Measurements from ENCODE around the gene LIG1.
A peak's percentile ranks its signal among the peaks of the same experiment; 100 is the strongest.
"Not testable (repeated sequence)": the region's sequence is repeated elsewhere in the genome, so short reads cannot be mapped to it uniquely, and the experiment has no call there.

The LIG1 gene

DNA sequence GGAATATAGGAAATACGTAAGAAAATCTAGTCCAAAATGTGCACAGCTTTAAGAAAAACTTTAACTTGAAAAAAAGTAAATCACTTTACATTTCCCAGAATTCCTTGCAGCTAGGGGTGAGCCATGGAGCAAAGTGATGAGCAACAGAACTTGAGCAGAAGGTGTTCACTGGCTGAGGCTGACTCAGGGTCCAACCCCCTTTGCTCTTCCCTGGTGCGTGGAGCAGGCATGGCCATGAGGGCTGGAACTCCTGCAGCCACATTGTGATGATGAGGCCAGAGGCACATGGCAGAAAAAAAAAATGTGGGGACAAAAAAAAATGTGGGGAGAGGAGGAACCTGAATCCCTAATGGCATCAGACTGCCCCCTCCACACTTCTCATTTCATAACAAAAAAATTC lies 49.6 kb downstream of the LIG1 start:
- DNase-seq, result peak in 2 of 3 donors; percentile 13 to 27

DNA sequence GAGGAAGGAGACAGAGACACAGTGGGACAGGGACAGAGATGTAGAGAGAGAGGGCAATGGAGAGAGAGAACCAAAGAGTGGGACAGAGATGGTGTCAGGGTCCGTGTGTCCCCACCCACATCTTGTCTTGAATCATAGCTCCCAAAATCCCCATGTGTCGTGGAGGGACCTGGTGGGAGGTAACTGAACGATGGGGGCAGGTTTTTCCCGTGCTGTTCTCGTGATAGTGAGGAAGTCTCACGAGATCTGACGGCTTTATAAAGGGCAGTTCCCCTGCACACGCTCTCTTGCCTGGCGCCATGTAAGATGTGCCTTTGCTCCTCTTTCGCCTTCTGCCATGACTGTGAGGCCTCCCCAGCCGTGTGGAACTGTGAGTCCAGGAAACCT lies 52.0 kb downstream of the LIG1 start:
- peak; percentile 83 to 90 (median 88) for DNase-seq

DNA sequence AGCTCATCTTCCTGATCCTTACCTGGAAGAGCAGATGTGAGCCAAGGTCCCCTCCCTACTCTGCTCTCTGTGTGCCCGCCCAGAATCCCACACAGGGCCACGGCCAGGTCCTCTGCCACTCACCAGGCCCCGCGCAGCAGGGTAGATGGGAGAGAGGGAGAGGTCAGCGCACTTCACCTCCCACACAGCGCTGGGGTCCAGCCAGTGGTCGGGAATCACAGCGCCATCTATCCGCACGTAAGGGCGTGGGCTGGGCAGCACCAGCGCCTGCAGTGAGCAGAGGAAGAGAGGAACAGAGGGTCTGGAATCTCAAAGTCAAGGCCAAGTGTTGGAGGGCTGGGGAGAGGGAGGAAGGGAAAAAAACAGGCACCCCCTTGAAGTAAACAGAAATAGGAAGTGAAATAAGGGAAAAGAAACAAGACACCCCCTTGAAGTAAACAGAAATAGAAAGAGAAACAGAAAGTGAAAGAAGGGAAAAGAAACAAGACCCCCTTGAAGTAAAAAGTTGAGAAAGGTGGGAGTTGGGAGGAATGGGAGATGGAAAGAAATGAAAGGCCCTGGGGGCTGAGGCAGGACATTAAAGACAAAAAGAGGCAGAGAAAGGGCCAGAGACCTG lies 52.5 kb downstream of the LIG1 start:
- peak; percentile 49 to 69 (median 51) for DNase-seq

DNA sequence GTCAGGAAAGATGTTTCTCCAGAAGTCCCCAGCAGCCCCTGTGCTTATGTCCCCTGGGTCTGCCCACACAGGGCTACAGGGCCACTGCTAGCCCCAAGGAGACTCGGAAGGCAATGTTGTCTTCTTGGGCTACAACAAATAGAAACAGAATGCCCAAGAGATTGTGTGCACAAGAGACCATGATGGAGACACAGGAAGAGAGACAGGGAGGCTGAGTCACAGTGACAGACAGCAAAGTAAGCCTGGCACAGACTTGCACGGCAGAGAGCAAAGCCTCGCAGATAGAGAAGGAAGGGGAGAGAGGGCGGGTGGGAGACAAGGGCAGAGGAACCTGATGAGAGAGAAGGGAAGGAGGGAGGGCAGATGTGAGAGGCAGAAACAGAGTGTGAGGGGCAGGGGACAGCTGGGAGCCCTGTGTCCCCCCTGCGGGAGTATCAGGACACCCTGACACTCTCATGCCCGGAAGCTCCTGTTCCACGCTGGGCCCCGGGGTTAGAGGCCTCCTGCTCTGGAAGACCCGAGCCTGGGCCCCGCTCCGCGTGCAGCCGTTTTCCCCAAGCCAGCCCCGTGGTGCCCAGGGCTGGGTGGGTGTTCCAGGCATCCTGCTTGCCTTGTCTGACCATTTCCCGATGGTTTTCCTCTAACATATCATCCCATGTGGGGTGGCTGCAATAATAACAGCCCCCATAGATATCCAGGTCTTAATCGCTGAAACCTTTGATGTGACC lies 56.8 kb downstream of the LIG1 start:
- peak; percentile 31 to 48 (median 33) for DNase-seq

DNA sequence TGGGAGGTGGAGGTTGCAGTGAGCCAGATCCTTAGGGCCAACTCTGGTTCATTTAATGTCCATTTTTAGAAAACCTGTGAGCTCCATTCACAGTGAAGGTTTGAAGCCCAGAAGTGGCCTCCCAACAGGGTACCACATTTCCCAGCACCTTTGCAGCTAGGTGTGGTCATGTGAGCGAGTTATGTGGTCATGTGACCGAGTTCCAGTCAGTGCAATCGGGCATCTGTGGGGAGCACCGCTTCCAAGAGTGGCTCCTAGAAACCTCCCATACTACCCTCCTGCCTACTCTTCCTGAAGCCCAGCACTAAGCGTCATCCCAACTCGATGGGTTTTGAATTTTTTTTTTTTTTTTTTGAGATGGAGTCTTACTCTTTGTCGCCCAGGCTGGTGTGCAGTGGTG lies 58.9 kb downstream of the LIG1 start:
- DNase-seq, result no peak

DNA sequence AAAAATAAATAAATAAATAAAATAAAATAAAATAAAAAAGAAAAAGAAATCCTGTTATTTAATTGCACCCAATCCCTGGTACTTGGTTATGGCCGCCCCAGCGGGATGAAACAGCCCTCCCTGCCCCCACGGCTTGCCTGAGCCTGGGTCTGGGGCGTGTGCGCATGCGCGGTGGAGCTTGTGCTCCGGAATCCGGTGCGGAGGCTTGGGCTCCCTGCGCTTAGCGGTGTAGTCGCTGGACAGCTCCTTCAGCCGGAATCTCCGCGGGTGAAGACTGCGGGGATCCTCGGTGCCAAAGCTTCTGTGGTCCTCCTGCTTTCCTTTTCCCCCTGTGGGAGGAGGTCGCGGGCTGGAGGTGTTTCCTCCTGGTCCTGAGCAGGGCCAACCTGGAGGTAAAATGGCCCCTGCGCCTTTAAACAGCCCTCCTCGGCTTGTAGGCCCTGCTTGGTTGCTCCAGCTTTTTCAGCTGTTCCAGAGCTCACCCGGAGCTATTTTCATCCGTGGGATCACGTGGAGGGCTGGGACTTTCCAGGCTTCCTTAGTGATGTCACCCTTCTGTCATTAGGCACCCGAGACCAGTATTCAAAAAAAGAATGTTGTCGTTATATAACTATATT lies 59.7 kb downstream of the LIG1 start, which contains the start of gene PLA2G4C:
TSS of gene PLA2G4C (minus strand) at position 468 of the 617 bp plus-strand sequence. CDS start 4,288 bp downstream, outside the sequence.
- peak; percentile 97 to 98 (median 97) for DNase-seq

DNA sequence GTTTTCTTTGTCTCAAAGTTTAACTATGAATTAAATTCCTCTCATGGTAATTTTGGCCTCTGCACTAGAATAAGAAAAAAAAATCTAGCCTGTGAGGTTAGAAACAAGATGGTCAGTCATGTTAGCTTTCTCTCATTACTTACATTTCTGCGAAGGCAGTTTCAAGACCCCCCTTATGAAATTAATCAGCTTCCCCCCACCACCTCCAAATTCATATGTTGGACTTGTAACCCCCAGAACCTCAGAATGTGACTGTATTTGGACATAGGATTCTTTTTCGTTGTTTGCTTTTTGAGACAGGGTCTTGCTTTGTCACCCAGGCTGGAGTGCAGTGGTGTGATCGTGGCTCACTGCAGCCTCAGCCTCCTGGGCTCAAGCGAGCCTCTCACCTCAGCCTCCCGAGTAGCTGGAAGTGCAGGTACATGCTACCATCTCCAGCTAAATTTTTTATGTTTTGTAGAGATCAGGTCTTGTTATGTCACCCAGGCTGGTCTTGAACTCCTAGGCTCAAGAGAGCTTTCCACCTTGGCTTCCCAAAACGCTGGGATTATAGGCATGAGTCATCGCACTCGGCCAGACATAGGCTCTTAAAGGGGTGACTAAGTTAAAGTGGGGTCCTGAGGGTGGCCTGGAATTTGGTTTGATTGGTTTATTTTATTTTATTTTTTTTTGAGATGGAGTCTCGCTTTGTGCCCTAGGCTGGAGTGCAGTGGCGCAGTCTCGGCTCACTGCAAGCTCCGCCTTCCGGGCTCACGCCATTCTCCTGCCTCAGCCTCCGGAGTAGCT lies 61.0 kb downstream of the LIG1 start:
- DNase-seq, result no peak

DNA sequence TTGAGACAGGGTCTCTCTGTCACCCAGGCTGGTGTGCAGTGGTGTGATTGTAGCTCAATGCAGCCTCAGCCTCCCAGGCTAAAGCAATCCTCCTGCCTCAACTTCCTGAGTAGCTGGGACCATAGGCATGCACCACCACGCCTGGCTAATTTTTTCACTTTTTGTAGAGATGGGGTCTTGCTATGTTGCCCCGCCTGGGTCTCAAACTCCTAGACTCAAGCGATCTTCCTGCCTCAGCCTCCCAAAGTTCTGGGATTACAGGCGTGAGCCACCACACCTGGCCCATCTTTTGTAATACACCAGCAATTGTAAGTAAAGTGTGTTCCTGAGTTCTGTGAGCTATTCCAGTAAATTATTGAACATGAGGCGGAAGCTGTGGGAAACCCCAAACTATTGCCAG lies 66.2 kb downstream of the LIG1 start:
- no peak for DNase-seq

DNA sequence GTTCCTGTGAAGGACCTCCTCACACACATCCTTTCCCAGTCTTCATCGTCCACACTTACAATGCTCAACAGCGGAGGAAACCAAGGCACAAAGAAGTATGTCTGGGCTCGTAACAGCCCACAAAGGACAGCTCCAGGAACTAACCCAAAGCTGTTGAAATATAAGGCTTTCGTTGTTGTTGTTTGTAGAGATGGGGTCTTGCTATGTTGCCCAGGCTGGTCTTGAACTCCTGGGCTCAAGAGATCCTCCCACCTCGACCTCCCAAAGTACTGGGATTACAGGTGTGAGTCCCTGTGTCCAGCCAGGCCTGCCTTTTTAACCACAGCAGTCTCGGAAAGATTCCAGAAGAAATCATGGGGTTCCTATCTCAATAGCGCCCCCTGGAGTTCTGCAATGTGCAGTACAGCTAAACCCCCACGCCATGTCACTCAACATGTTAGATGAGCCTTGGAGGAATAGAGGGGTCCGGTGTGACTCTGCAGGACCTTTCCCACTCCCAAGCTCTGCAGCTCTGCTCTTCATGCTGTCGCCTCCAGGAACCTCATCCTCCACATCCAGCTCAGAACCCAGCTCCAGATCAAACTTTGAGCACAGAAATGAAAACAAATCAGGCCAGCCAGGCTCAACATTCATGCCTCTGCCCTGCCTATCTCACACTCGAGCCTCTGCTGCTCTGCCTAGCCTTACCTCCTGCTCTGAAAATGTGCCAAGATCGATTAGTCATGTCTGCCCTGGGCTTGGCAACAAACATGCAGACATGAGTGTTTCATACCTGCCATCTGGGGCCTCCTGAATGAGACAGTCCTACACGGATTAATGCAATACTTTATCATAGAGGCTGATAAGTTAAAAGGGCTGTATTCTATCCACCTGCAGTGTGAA lies 67.0 kb downstream of the LIG1 start:
- DNase-seq, result peak; percentile 56 to 65 (median 64)

DNA sequence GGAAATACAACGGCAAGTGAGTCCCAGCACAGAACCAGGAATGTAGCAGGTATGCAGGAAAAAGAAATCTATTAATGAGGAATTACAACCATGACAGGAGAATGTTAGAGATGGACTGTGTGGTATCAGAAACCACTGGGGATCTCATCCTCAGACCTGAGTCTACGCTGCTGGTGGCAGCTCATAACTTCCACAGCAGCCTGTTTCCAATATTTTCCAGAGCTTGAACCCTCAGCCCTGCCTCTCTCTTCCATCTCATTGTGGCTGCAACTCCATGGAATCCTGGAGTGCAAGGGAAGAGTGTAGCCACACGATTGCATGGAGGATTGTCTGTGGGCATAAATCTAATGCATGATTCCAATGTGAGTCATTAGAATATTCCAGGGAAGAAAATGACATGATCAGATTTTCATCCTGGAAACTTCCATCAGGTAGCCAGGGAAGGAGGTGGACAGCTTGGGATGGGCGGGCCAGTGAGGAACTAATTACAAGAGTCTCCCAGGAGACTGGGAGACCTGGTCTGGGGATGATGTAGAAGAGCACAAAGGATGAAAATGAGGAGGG lies 74.5 kb downstream of the LIG1 start:
- no peak for DNase-seq

DNA sequence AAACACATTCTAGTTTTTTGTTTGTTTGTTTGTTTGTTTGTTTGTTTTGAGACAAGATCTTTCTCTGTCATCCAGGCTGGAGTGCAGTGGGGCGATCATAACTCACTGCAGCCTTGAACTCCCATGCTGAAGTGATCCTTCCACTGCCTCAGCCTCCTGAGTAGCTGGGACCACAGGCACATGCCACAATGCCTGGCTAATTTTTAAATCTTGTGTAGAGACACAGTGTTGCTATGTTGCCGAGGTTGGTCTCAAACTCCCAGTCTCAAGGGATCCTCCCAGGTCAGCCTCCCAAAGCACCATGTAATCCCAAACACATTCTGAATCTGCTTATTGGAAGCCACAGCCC lies 75.3 kb downstream of the LIG1 start:
- DNase-seq, result no peak

DNA sequence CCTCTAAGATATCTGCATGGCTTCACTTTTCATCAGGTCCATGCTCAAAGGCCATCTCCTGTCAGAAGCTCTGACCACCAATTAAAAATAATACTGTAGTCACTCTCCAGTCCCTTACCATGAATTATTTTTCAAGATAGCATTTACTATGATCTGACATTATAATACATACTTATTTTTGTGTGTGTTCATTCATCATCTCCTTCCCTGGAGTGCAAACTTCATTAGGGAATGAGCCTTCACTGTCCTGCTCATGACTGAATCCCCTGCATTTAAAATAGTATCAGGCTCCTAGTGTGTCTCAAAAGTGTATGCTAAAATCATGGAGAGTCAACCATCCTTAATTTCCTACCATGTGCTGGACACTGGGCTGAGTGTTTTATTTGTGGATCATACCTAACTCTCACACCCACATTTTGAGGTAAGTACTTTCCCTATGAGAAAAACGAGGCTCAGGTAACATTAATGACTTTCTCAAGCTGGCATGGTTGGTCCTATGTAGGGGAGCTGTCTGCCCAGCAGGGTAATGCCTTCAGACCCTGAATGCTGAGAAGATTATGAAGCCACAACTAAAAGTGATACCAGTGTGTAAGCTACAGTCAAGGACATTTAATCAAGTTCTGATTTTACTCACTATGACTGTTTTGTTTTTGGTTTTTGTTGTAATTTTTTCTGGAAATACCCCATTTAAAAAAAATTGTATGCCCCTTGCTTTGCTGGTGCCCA lies 75.9 kb downstream of the LIG1 start:
- no peak for DNase-seq

DNA sequence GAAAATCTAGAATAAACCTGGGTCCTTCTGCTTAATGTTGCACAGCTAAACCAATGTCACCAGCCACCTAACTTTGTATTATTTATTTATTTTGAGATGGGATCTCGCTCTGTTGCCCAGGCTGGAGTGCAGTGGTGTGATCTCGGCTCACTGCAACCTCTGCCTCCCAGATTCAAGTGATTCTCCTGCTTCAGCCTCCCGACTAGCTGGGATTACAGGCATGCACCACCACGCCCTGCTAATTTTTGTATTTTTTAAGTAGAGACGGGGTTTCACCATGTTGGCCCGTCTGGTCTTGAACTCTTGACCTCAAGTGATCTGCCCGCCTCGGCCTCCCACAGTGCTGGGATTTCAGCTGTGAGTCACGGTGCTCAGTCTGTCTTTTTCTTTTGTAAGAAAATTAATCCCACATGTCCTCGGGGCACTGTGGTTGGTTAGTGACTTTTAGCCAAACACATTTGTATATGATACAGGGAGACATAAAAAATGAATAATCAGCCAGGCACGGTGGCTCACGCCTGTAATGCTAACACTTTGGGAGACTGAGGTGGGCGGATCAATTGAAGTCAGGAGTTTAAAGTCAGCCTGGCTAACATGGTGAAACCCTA lies 78.9 kb downstream of the LIG1 start:
- DNase-seq, result not testable (repeated sequence)

DNA sequence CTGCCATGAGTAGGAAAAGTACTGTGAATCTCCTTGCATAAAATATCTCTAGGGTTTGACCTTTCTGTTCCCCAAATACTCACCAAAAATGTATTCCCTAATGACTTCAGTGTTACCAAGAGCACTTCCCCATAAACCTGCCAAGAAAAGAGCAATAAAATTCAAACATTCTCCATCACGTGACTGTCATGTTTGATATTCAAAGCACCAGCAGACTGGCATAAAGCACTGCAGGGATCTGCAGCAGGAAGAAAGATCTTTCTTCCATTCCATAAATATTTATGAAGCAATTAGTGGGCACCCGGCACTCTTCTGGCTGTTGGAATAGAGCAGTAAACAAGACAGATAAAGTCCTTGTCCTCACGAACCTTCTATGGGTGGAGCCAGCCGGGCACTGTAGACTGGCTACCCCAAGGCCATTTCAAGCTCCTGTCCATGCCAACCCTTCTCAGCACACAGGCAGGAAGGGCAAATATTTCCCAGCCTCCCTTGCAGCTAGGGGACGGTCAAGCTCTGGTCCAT lies 79.8 kb downstream of the LIG1 start:
- no peak for DNase-seq

DNA sequence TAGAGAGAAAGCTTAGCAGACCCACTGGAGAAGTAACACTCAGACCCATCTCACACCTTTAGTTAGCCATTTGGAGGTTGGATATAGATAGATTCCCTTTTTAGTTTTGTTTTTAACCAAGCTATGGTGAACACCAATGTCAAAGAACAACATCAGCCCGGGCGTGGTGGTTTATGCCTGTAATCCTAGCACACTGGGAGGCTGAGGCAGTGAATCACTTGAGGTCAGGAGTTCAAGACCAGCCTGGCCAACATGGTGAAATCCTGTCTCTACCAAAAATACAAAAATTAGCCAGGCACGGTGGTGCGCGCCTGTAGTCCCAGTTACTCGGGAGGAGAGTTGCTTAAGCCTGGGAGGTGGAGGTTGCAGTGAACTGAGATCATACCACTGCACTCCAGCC lies 81.2 kb downstream of the LIG1 start:
- not testable (repeated sequence) for DNase-seq

DNA sequence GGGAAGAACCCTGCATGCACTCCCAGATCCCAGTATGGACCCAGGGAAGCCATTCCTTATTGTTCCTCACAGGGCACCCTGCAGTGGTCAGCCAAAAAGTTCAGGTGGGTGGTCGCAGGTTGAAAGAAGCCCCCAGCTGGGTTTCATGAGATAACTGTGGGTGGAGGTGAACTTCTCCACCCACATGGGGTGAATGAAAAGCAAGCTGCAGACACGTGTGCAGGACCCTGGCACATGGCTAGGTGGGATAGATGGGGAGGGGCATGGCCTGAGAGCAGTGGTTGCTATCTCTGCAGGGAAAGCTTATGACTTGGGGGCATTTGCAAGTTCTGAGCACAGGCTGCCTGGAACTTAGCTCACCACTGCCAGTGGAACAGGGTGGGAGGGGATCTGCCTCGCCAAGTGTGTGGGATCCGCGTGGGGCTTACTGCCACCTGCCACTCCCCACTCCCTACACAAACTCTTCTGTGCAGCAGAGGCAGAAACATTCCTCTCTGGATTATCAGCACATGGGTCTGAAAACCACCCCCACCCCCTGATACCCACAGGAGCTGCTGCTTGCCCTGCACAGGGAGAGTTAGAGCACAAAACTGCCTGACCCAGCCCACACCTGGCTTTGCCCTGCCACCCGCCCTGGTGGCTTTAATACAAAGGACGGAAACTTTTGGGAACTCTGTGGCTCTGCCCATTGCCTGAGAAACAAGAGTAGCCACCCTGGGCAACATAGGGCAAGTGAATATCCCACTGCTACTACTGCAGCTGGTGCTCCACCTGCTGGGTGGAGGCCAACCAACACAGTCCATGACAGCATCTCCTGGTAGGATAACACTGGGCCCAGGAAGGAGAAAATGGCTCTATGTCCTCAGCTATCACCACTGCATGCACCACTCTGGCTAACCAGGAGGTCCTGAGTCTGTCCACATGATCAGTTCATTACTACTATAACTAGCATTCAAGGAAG lies 84.0 kb downstream of the LIG1 start:
- no peak for DNase-seq

DNA sequence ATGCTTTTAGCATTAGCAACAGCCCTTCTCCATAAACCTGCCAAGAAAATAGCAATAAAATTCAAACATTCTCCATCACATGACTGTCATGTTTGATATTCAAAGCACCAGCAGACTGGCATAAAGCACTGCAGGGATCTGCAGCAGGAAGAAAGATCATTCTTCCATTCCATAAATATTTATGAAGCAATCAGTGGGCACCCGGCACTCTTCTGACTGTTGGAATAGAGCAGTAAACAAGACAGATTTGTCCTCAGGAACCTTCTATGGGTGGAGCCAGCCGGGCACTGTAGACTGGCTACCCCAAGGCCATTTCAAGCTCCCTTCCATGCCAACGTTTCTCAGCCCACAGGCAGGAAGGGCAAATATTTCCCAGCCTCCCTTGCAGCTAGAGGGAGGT lies 85.1 kb downstream of the LIG1 start:
- no peak for DNase-seq

DNA sequence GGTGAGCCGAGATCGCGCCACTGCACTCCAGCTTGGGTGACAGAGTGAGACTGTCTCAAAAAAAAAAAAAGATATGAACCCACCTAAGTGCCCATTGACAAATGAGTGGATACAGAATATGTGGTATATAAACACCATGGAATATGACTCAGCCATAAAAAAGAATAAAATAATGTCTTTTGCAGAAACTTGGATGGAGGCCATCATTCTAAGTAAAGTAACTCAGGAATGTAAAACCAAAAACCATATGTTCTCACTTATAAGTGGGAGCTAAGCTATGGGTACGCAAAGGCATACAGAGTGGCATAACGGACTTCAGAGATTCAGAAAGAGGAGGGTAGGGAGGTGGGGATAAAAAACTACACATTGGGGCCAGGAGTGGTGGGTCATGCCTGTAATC lies 89.0 kb downstream of the LIG1 start:
- no peak for DNase-seq

DNA sequence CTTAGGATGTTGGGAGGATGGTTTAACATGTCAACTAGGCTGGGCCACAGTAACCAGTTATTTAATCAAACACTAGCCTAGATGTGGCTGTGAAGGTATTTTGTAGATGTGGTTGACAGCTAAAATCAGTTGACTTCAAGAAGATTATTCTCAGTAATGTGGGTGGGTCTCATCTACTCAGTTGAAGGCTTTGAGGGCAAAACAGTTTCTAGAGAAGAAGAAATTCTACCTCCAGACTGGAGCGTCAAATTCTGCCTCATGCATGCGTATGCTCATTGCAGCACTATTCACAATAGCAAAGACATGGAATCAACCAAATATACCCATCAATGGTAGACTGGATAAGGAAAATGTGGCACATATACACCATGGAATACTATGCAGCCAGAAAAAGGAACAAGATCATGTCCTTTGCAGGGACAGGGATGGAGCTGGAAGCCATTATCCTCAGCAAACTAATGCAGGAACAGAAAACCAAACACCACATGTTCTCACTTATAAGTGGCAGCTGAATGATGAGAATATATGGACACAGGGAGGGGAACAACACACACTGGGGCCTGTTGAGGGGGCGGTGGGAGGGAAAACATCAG lies 99.9 kb downstream of the LIG1 start:
- not testable (repeated sequence) for DNase-seq

Measured in suppressor macrophage treated with lipopolysaccharide for 1 hour (primary cell).